Thyroid gland (tissue), 4 donors: ENCODE measurements around the gene SRSF3.

Source experiments
- CTCF ChIP-seq, 6 experiments: fragments of 200-600 bp in 3 of 6; fragments of 450-650 bp in 3 of 6; sonication (generic) in 3 of 6; IDR thresholded peaks; one replicate each; pipeline ENCODE4 v1.5.1; 2016 to 2019; ENCODE audit warnings: antibody characterized with exemption in 6 of 6, mild to moderate bottlenecking in 2 of 6, inconsistent platforms in 1 of 6, moderate library complexity in 1 of 6
- POLR2A ChIP-seq, 2 donors: fragments of 450-650 bp; IDR thresholded peaks; one replicate each; pipeline ENCODE4 v1.6.1; 2017; ENCODE audit warnings: antibody characterized with exemption in 2 of 2, mild to moderate bottlenecking in 2 of 2, moderate library complexity in 1 of 2

- TF ChIP-seq CTCF (IDR thresholded peaks at IDR 0.05), result no peak
- no peak for TF ChIP-seq POLR2A (IDR thresholded peaks at IDR 0.05)
Measured at GRCh38 chr6:36597775-36598174, 3.6 kb downstream of the SRSF3 start.
